ENCODE data around the gene RAVER1.

The RAVER1 gene

DNA sequence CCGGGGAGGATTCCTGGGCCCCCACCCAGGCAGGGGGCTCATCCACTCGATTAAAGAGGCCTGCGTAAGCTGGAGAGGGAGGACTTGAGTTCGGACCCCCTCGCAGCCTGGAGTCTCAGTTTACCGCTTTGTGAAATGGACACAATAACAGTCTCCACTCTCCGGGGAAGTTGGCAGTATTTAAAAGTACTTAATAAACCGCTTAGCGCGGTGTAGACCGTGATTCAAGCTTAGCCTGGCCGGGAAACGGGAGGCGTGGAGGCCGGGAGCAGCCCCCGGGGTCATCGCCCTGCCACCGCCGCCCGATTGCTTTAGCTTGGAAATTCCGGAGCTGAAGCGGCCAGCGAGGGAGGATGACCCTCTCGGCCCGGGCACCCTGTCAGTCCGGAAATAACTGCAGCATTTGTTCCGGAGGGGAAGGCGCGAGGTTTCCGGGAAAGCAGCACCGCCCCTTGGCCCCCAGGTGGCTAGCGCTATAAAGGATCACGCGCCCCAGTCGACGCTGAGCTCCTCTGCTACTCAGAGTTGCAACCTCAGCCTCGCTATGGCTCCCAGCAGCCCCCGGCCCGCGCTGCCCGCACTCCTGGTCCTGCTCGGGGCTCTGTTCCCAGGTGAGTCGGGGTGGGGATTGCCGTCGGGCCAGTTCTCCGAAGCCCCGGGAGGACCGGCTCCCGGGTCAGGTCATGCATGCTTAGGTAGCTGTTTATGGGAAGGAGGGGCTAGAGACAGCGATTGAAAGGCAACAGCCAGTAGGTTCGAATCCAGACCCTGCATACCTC is 62.5 kb downstream of the RAVER1 start, which contains the start of gene ICAM1:
Gene ICAM1 (plus strand): TSS at position 505 of the 779 bp plus-strand sequence. CDS start 40 bp downstream, at position 545.
- peak; percentile 61 to 70 (median 61) for DNase-seq (ENCODE audit: low read depth in 3 of 3)

GRCh38 chr19:10270180-10270615 is 63.1 kb downstream of the RAVER1 start:
- peak; percentile 55 to 69 (median 62) for DNase-seq (ENCODE audit: low read depth in 3 of 3)

- DNase-seq (ENCODE audit: low read depth in 3 of 3) = peak; percentile 79 to 83 (median 81)
Measured at GRCh38 chr19:10269333-10270179, 63.8 kb downstream of the RAVER1 start.

GRCh38 chr19:10268071-10268470 is 65.3 kb downstream of the RAVER1 start:
- DNase-seq (ENCODE audit: low read depth in 3 of 3) = no peak

- no peak for DNase-seq (ENCODE audit: low read depth in 3 of 3)
Measured at GRCh38 chr19:10266706-10267105, 66.6 kb downstream of the RAVER1 start.

Measured in stimulated activated CD4-positive, alpha-beta T cell treated with anti-CD3 and anti-CD28 coated beads, TNF-alpha, amount 100 ng/mL, for 48 hours (primary cell).